K562 (cell line): ENCODE results near the gene SUPT5H. TPM values are rescaled to one million over a fixed set of nuclear protein-coding genes. Genes with fewer than 3 reads are reported as not detected.

Source experiments
- ARID4B ChIP-seq: sonication (generic); formaldehyde crosslinking; IDR thresholded peaks from 2 replicates; pipeline ENCODE4 v1.8.0; 2022; ENCODE audit warnings: mild to moderate bottlenecking, missing genetic modification reagents
- CCNT2 ChIP-seq: IDR thresholded peaks from 2 replicates; pipeline ENCODE4 v1.6.1; 2011; ENCODE audit warnings: borderline replicate concordance, low read depth, mild to moderate bottlenecking, moderate library complexity, mixed read lengths, low read length; ENCODE audit not compliant: insufficient read length; ENCODE audit errors: extremely low read depth
- CEBPZ ChIP-seq: fragments of 150-350 bp; IDR thresholded peaks from 2 replicates; pipeline ENCODE4 v1.6.1; 2014; ENCODE audit warnings: low read depth, mild to moderate bottlenecking, low read length, borderline replicate concordance
- CXXC5 ChIP-seq: fragments of 250-450 bp; sonication (Bioruptor Pico); IDR thresholded peaks from 2 replicates; pipeline ENCODE4 v1.8.0; 2022; ENCODE audit warnings: inconsistent platforms, mild to moderate bottlenecking, moderate library complexity
- NFRKB ChIP-seq: fragments of 450-650 bp; IDR thresholded peaks from 2 replicates; pipeline ENCODE4 v1.6.1; 2016; ENCODE audit warnings: low read depth
- POLR2AphosphoS2 ChIP-seq: IDR thresholded peaks from 2 replicates; pipeline ENCODE4 v1.6.1; 2012; ENCODE audit warnings: low read length, improper control_type of control experiment
- SLC30A9 ChIP-seq: fragments of 250-450 bp; sonication (Bioruptor Pico); IDR thresholded peaks from 2 replicates; pipeline ENCODE4 v1.8.0; 2022; ENCODE audit warnings: mild to moderate bottlenecking, moderate library complexity
- ZBTB11 ChIP-seq, 3 experiments: fragments of 200-800 bp in 1 of 3; fragments of 250-450 bp in 1 of 3; fragments of 450-650 bp in 1 of 3; sonication (Bioruptor Pico) in 1 of 3; sonication (Bioruptor generic) in 1 of 3; formaldehyde crosslinking in 1 of 3; IDR thresholded peaks; 2 replicates each; pipeline versions ENCODE4 v1.6.1 to v1.8.0; 2016 to 2022; ENCODE audit warnings: mild to moderate bottlenecking in 2 of 3, missing genetic modification characterization in 2 of 3, missing compliant biosample characterization in 1 of 3, moderate library complexity in 1 of 3
- ZFP30 ChIP-seq: fragments of 250-450 bp; sonication (Bioruptor Pico); IDR thresholded peaks from 2 replicates; pipeline ENCODE4 v1.8.0; 2022; ENCODE audit warnings: moderate library complexity, mild to moderate bottlenecking, inconsistent platforms, borderline replicate concordance
- ZKSCAN8 ChIP-seq: fragments of 200-800 bp; sonication (Bioruptor generic); IDR thresholded peaks from 2 replicates; pipeline ENCODE4 v1.6.1; 2016; ENCODE audit warnings: missing genetic modification characterization, missing compliant biosample characterization
- ZNF174 ChIP-seq: fragments of 250-450 bp; sonication (Bioruptor Pico); IDR thresholded peaks from 2 replicates; pipeline ENCODE4 v1.4.0; 2020; ENCODE audit warnings: mild to moderate bottlenecking
- ZNF263 ChIP-seq: sonication (generic); formaldehyde crosslinking; IDR thresholded peaks from 2 replicates; pipeline ENCODE4 v1.8.0; 2022; ENCODE audit warnings: mild to moderate bottlenecking, missing genetic modification reagents, borderline replicate concordance
- polyA plus RNA-seq, 8 experiments: library from polyadenylated mRNA; depleted of rRNA in 4 of 8; stranded (reverse) in 5 of 8; unstranded in 3 of 8; fragments of >200 nt; fragmentation: Nextera tagmentation in 2 of 8; fragmentation: Illumina TruSeq in 1 of 8; extraction: Ambion mirVana in 2 of 8; extraction: Trizol in 1 of 8; gene quantifications; 2 replicates each; pipeline versions ENCODE4 v1.2.1 to v1.2.3, GENCODE V29; 2011 to 2014; ENCODE audit warnings: inconsistent platforms in 1 of 8, missing spikeins in 1 of 8
- total RNA-seq, 7 experiments: library from RNA; depleted of rRNA in 6 of 7; stranded (reverse); fragments of >200 nt in 6 of 7; fragmentation: Illumina TruSeq in 2 of 7; extraction: Trizol in 2 of 7; gene quantifications; 2 replicates each; pipeline versions ENCODE4 v1.2.1 to v1.2.3, GENCODE V29; 2011 to 2021; ENCODE audit warnings: low replicate concordance in 1 of 7

SUPT5H gene
- total and polyA plus RNA-seq, 9 of the 15 experiments (the other 6 are each of a cell fraction or from before 2014, with no cell fraction given): 13.3 to 85.9 (median 35.9) TPM

- TF ChIP-seq CXXC5 (CRISPR knock-in tag): peak; percentile 96
- no peak for TF ChIP-seq CEBPZ
- no peak for TF ChIP-seq ZNF174 (CRISPR knock-in tag)
- TF ChIP-seq ZNF263 (CRISPR knock-in tag): peak; percentile 84
- TF ChIP-seq SLC30A9 (CRISPR knock-in tag): no peak
- peak in 1 of 3 experiments; percentile 47; a peak in 1 of 6 replicates for TF ChIP-seq ZBTB11 (CRISPR knock-in tag; IDR thresholded peaks at IDR 0.05)
- TF ChIP-seq ZKSCAN8 (CRISPR knock-in tag): no peak
- no peak for TF ChIP-seq ZFP30
- no peak for TF ChIP-seq NFRKB
- no peak for TF ChIP-seq POLR2AphosphoS2
- TF ChIP-seq ARID4B (CRISPR knock-in tag): peak; percentile 83
- no peak for TF ChIP-seq CCNT2
Observed at GRCh38 chr19:39502640-39503417, 57.4 kb downstream of the SUPT5H start (continued).
